Panc1 (cell line): ENCODE results near the gene RPS3.

Experiments
- POLR2AphosphoS5 ChIP-seq: IDR thresholded peaks from 2 replicates; pipeline ENCODE4 v1.6.1; 2012; ENCODE audit warnings: mild to moderate bottlenecking, low read depth, low read length, moderate library complexity
- REST ChIP-seq, 2 experiments: IDR thresholded peaks; 2 replicates each; pipeline ENCODE4 v1.6.1; 2011 to 2012; ENCODE audit warnings: low read depth in 2 of 2, control low read depth in 1 of 2, low read length in 1 of 2, mild to moderate bottlenecking in 1 of 2, moderate library complexity in 1 of 2; ENCODE audit not compliant: insufficient read depth in 1 of 2
- TF ChIP-seq, protein P1 (sequence below): fragments of 450-650 bp; IDR thresholded peaks from 2 replicates; pipeline ENCODE4 v1.5.1; 2017; ENCODE audit warnings: mild to moderate bottlenecking

GRCh38 chr11:75449271-75449670 lies 50.0 kb downstream of the RPS3 start:
- TF ChIP-seq, protein P1, sequence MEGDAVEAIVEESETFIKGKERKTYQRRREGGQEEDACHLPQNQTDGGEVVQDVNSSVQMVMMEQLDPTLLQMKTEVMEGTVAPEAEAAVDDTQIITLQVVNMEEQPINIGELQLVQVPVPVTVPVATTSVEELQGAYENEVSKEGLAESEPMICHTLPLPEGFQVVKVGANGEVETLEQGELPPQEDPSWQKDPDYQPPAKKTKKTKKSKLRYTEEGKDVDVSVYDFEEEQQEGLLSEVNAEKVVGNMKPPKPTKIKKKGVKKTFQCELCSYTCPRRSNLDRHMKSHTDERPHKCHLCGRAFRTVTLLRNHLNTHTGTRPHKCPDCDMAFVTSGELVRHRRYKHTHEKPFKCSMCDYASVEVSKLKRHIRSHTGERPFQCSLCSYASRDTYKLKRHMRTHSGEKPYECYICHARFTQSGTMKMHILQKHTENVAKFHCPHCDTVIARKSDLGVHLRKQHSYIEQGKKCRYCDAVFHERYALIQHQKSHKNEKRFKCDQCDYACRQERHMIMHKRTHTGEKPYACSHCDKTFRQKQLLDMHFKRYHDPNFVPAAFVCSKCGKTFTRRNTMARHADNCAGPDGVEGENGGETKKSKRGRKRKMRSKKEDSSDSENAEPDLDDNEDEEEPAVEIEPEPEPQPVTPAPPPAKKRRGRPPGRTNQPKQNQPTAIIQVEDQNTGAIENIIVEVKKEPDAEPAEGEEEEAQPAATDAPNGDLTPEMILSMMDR: no peak
- TF ChIP-seq REST (IDR thresholded peaks at IDR 0.05; ENCODE audit: insufficient read depth in 1 of 2, low read depth in 2 of 2, low read length in 1 of 2): no peak
- TF ChIP-seq POLR2AphosphoS5: no peak
